HepG2 (cell line): ENCODE measurements around the gene CGREF1. TPM values are rescaled to one million over a fixed set of nuclear protein-coding genes. Genes with fewer than 3 reads are reported as not detected.

Source experiments
- ATF1 ChIP-seq: IDR thresholded peaks from 2 replicates; pipeline ENCODE4 v1.6.1; 2016; ENCODE audit warnings: mild to moderate bottlenecking, control low read depth
- BRD4 ChIP-seq: sonication (generic); formaldehyde crosslinking; IDR thresholded peaks from 2 replicates; pipeline ENCODE4 v1.4.0; 2020; ENCODE audit warnings: missing genetic modification reagents
- CBX2 ChIP-seq, 2 experiments: fragments of 200-600 bp in 1 of 2; sonication (generic); formaldehyde crosslinking in 1 of 2; IDR thresholded peaks; 2 replicates each; pipeline versions ENCODE4 v1.7.0 to v1.8.1; 2018 to 2022; ENCODE audit warnings: low read depth in 2 of 2, low read length in 1 of 2, mild to moderate bottlenecking in 1 of 2, missing genetic modification reagents in 1 of 2
- HNF4A ChIP-seq: sonication (generic); formaldehyde crosslinking; IDR thresholded peaks from 2 replicates; pipeline ENCODE4 v1.4.0; 2020; ENCODE audit warnings: missing genetic modification reagents
- JUN ChIP-seq: sonication (generic); formaldehyde crosslinking; IDR thresholded peaks from 2 replicates; pipeline ENCODE4 v1.4.0; 2020; ENCODE audit warnings: mild to moderate bottlenecking, missing genetic modification reagents
- KAT8 ChIP-seq: IDR thresholded peaks from 2 replicates; pipeline ENCODE4 v1.6.1; 2016; ENCODE audit warnings: missing genetic modification reagents, missing compliant biosample characterization
- MAZ ChIP-seq, 2 experiments: sonication (generic) in 1 of 2; formaldehyde crosslinking in 1 of 2; IDR thresholded peaks; 2 replicates each; pipeline versions ENCODE4 v1.5.0 to v1.6.1; 2012 to 2020; ENCODE audit warnings: low read depth in 2 of 2, mild to moderate bottlenecking in 2 of 2, borderline replicate concordance in 1 of 2, improper control_type of control experiment in 1 of 2, low read length in 1 of 2, missing genetic modification reagents in 1 of 2, moderate library complexity in 1 of 2
- MZF1 ChIP-seq: sonication (generic); formaldehyde crosslinking; IDR thresholded peaks from 2 replicates; pipeline ENCODE4 v1.8.1; 2023; ENCODE audit warnings: mild to moderate bottlenecking, missing genetic modification reagents, borderline replicate concordance
- PHF21A ChIP-seq: sonication (generic); formaldehyde crosslinking; IDR thresholded peaks from 2 replicates; pipeline ENCODE4 v1.5.0; 2020; ENCODE audit warnings: mild to moderate bottlenecking, missing genetic modification reagents
- SP4 ChIP-seq: sonication (generic); formaldehyde crosslinking; IDR thresholded peaks from 2 replicates; pipeline ENCODE4 v1.8.1; 2023; ENCODE audit warnings: mild to moderate bottlenecking, missing genetic modification reagents
- SRSF1 ChIP-seq: fragments of 200-400 bp; formaldehyde crosslinking; optimal IDR thresholded peaks from 2 replicates; pipeline ENCODE3; 2017; ENCODE audit warnings: mild to moderate bottlenecking, low read depth, low read length, moderate library complexity
- YEATS2 ChIP-seq: sonication (generic); formaldehyde crosslinking; IDR thresholded peaks from 2 replicates; pipeline ENCODE4 v1.4.0; 2020; ENCODE audit warnings: missing genetic modification reagents, borderline replicate concordance
- ZBTB21 ChIP-seq: sonication (generic); formaldehyde crosslinking; IDR thresholded peaks from 2 replicates; pipeline ENCODE4 v1.4.0; 2020; ENCODE audit warnings: missing genetic modification reagents
- ZNF264 ChIP-seq: sonication (generic); formaldehyde crosslinking; IDR thresholded peaks from 2 replicates; pipeline ENCODE4 v1.4.0; 2020; ENCODE audit warnings: missing genetic modification reagents
- ZNF660 ChIP-seq: sonication (generic); formaldehyde crosslinking; IDR thresholded peaks from 2 replicates; pipeline ENCODE4 v1.5.1; 2020; ENCODE audit warnings: mild to moderate bottlenecking, low read depth, missing genetic modification reagents, borderline replicate concordance
- ZNF766 ChIP-seq: sonication (generic); formaldehyde crosslinking; IDR thresholded peaks from 2 replicates; pipeline ENCODE4 v1.5.0; 2020; ENCODE audit warnings: missing genetic modification reagents, borderline replicate concordance
- polyA plus RNA-seq, 8 experiments: library from polyadenylated mRNA; depleted of rRNA in 3 of 8; stranded (reverse) in 7 of 8; unstranded in 1 of 8; fragments of >200 nt; fragmentation: Illumina TruSeq in 4 of 8; extraction: Trizol in 4 of 8; gene quantifications; 2 replicates each; pipeline versions ENCODE4 v1.2.1 to v1.2.3, GENCODE V29; 2011 to 2016; ENCODE audit warnings: low read depth in 4 of 8, missing spikeins in 1 of 8, mixed read lengths in 1 of 8; ENCODE audit not compliant: insufficient read depth in 1 of 8
- total RNA-seq, 5 experiments: library from RNA; depleted of rRNA; stranded (reverse); fragments of >200 nt; fragmentation: Illumina TruSeq; extraction: Trizol; gene quantifications; 2 replicates each; pipeline ENCODE4 v1.2.3, GENCODE V29; 2016; ENCODE audit warnings: low read depth in 1 of 5
- TF ChIP-seq, protein P1 (sequence below): sonication (generic); formaldehyde crosslinking; IDR thresholded peaks from 2 replicates; pipeline ENCODE4 v1.5.0; 2020; ENCODE audit warnings: mild to moderate bottlenecking, missing genetic modification reagents
- TF ChIP-seq, protein P2 (sequence below): sonication (generic); formaldehyde crosslinking; IDR thresholded peaks from 2 replicates; pipeline ENCODE4 v1.5.0; 2020; ENCODE audit warnings: mild to moderate bottlenecking, missing genetic modification reagents
- TF ChIP-seq, protein P3 (sequence below): sonication (generic); formaldehyde crosslinking; conservative IDR thresholded peaks from 2 replicates; pipeline ENCODE4 v1.8.0; 2022; ENCODE audit warnings: mild to moderate bottlenecking, moderate library complexity, missing genetic modification reagents
- TF ChIP-seq, protein P4 (sequence below): sonication (generic); formaldehyde crosslinking; IDR thresholded peaks from 2 replicates; pipeline ENCODE4 v1.4.0; 2020; ENCODE audit warnings: mild to moderate bottlenecking, missing genetic modification reagents

The CGREF1 gene
- total and polyA plus RNA-seq, 2 of the 13 experiments (the other 11 are each of a cell fraction or from before 2014, with no cell fraction given) = 13.9 to 23.4 TPM

DNA sequence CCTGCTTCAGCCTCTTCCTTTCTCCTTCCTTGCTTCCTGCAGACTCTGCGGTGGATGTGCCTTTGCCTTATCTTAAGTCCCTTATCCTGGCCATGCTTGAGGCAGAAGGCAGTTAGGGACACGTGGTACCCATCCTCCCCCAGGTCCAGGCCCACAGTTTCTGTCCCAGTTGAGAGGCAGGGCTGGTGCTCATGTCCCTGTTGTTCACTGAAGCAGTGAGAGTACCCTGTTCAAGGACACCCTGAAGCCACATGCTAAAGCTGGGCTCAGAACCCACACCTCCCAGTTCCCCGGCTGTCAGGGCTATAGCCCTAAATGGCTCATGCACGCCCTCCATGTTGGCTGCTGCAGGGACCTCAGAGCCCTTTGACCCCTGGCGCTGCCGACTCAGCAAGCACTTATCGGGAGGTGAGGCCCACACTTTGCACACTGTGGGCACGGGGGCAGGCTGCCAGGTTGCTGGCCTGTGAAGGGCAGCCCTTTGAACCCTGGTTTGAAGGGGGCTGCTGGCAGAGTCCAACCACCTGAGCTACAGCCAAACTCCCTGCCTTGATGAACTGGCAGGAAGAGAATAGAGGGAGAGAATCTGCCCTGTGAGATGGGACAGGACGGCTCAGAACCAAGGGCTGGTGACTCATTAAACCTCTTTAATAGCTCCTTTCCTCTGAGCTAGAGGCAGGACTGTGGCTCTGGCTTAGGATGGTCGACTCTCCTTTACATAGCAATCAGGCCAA, 26.1 kb downstream of the CGREF1 start (continued):
- TF ChIP-seq, protein P1, sequence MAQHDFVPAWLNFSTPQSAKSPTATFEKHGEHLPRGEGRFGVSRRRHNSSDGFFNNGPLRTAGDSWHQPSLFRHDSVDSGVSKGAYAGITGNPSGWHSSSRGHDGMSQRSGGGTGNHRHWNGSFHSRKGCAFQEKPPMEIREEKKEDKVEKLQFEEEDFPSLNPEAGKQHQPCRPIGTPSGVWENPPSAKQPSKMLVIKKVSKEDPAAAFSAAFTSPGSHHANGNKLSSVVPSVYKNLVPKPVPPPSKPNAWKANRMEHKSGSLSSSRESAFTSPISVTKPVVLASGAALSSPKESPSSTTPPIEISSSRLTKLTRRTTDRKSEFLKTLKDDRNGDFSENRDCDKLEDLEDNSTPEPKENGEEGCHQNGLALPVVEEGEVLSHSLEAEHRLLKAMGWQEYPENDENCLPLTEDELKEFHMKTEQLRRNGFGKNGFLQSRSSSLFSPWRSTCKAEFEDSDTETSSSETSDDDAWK (CRISPR knock-in tag) = no peak
- TF ChIP-seq PHF21A (CRISPR knock-in tag) = peak; percentile 99
- TF ChIP-seq, protein P2, sequence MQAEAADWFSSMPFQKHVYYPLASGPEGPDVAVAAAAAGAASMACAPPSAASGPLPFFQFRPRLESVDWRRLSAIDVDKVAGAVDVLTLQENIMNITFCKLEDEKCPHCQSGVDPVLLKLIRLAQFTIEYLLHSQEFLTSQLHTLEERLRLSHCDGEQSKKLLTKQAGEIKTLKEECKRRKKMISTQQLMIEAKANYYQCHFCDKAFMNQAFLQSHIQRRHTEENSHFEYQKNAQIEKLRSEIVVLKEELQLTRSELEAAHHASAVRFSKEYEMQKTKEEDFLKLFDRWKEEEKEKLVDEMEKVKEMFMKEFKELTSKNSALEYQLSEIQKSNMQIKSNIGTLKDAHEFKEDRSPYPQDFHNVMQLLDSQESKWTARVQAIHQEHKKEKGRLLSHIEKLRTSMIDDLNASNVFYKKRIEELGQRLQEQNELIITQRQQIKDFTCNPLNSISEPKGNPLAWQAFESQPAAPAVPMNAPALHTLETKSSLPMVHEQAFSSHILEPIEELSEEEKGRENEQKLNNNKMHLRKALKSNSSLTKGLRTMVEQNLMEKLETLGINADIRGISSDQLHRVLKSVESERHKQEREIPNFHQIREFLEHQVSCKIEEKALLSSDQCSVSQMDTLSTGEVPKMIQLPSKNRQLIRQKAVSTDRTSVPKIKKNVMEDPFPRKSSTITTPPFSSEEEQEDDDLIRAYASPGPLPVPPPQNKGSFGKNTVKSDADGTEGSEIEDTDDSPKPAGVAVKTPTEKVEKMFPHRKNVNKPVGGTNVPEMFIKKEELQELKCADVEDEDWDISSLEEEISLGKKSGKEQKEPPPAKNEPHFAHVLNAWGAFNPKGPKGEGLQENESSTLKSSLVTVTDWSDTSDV = peak; percentile 79; the same call in 1 of the 2 replicates
- no peak for TF ChIP-seq ZNF660 (CRISPR knock-in tag)
- TF ChIP-seq ZBTB21 (CRISPR knock-in tag) = no peak
- peak; percentile 53 for TF ChIP-seq SRSF1
- TF ChIP-seq, protein P3, sequence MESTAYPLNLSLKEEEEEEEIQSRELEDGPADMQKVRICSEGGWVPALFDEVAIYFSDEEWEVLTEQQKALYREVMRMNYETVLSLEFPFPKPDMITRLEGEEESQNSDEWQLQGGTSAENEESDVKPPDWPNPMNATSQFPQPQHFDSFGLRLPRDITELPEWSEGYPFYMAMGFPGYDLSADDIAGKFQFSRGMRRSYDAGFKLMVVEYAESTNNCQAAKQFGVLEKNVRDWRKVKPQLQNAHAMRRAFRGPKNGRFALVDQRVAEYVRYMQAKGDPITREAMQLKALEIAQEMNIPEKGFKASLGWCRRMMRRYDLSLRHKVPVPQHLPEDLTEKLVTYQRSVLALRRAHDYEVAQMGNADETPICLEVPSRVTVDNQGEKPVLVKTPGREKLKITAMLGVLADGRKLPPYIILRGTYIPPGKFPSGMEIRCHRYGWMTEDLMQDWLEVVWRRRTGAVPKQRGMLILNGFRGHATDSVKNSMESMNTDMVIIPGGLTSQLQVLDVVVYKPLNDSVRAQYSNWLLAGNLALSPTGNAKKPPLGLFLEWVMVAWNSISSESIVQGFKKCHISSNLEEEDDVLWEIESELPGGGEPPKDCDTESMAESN (CRISPR knock-in tag) = peak; percentile 60; the same call in 1 of the 2 replicates
- TF ChIP-seq KAT8 (CRISPR knock-in tag) = peak; percentile 84
- peak; percentile 99 for TF ChIP-seq HNF4A (CRISPR knock-in tag)
- TF ChIP-seq, protein P4, sequence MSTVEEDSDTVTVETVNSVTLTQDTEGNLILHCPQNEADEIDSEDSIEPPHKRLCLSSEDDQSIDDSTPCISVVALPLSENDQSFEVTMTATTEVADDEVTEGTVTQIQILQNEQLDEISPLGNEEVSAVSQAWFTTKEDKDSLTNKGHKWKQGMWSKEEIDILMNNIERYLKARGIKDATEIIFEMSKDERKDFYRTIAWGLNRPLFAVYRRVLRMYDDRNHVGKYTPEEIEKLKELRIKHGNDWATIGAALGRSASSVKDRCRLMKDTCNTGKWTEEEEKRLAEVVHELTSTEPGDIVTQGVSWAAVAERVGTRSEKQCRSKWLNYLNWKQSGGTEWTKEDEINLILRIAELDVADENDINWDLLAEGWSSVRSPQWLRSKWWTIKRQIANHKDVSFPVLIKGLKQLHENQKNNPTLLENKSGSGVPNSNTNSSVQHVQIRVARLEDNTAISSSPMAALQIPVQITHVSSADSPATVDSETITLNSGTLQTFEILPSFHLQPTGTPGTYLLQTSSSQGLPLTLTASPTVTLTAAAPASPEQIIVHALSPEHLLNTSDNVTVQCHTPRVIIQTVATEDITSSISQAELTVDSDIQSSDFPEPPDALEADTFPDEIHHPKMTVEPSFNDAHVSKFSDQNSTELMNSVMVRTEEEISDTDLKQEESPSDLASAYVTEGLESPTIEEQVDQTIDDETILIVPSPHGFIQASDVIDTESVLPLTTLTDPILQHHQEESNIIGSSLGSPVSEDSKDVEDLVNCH = 0 out of 2 replicates have a peak, but pooled peaks have one; percentile 35
- no peak; the same call in 1 of the 2 replicates for TF ChIP-seq YEATS2
- TF ChIP-seq BRD4 (CRISPR knock-in tag) = peak; percentile 98
- peak; percentile 71; the same call in 1 of the 2 replicates for TF ChIP-seq MZF1 (CRISPR knock-in tag)
- peak; percentile 16; the same call in 1 of the 2 replicates for TF ChIP-seq MAZ (IDR thresholded peaks at IDR 0.05; ENCODE audit: borderline replicate concordance, low read depth, low read length)
- TF ChIP-seq MAZ (CRISPR knock-in tag; IDR thresholded peaks at IDR 0.05; ENCODE audit: low read depth) = peak; percentile 38; the same call in 1 of the 2 replicates
- TF ChIP-seq ZNF264 (CRISPR knock-in tag) = peak; percentile 96
- TF ChIP-seq JUN (CRISPR knock-in tag) = no peak; the same call in 1 of the 2 replicates
- 0 out of 2 replicates have a peak, but pooled peaks have one; percentile 52 for TF ChIP-seq SP4 (CRISPR knock-in tag)
- TF ChIP-seq ATF1 = no peak
- TF ChIP-seq CBX2 (IDR thresholded peaks at IDR 0.05; ENCODE audit: low read depth, low read length) = no peak
- TF ChIP-seq CBX2 (CRISPR knock-in tag; IDR thresholded peaks at IDR 0.05; ENCODE audit: low read depth) = no peak
- TF ChIP-seq ZNF766 (CRISPR knock-in tag) = 0 out of 2 replicates have a peak, but pooled peaks have one; percentile 53
